GM18858 (cell line): Measurements from ENCODE around the gene SPATA1.
"Not testable (repeated sequence)": the region's sequence is repeated elsewhere in the genome, so short reads cannot be mapped to it uniquely, and the experiment has no call there.

Experiments
- ATAC-seq: cut with Tn5 transposase; IDR thresholded peaks from one replicate; pipeline ENCODE4 v1.9.1; 2021; ENCODE audit not compliant: unreplicated experiment

SPATA1 gene

DNA sequence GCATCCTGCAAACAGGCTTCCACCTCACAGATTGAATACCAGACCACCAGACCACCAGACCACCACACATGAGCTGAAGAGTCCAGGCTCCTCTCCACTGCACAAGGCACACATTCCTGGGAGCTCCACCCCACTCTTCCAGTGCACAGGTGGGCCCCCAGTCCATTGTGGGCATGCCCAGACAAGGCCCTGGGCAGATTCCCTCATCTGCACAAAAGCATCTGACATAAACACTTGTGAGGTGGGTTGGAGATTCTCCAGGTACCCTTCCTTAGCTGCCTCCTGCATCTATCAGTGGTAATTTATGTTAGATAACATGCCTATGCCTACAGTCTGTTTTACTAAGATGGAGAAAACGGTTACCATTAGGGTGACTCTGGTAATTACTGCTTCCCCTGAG lies 79.6 kb downstream of the SPATA1 start:
- no peak for ATAC-seq

DNA sequence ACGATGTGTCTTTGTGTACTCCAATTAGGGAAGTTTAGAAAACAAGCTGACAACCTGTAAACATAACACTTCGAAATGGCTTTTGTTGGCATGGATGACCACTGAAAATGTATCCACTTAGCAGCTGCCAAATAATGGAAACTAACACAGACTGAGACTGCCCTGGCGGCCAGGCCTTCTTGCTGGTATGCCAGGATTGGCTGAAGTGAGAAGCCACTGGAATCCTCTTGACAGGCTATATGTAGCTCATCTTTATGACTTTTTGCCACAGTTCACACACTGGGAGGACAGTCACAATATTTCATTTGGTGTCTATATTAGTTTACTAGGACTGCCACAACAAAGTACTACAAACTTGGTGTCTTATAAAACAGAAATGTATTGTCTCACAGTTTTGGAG lies 80.9 kb downstream of the SPATA1 start:
- no peak for ATAC-seq

DNA sequence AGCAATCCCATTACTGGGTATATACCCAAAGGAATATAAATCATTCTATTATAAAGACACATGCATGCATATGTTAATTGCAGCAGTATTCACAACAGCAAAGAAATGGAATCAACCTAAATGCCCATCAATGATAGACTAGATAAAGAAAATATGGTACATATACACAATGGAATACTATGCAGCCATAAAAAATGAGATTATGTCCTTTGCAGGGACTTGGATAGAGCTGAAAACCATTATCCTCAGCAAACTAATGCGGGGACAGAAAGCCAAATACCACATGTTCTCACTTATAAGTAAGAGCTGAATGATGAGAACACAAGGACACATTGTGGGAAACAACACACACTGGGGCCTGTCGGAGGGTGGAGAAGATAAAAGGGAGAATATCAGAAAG lies 88.8 kb downstream of the SPATA1 start:
- not testable (repeated sequence) for ATAC-seq

DNA sequence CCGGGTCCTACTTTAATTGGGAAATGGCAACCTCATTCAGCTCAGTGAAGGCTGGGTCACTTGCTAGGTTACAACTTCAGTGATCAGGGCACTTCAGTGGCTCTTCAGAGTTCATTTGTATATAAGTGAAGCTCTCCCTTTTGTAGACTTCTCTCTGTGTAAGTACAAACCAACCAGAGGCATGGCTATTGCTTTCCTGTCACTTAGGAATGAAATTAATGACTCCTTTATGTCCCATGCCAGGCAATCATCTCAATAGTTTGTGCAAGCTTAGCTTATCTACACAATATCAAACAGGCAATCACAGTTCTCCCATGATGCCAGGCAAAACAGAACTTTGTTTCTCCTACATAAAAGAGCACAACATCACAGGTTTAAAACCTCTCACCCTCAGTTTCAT lies 90.8 kb downstream of the SPATA1 start:
- no peak for ATAC-seq

DNA sequence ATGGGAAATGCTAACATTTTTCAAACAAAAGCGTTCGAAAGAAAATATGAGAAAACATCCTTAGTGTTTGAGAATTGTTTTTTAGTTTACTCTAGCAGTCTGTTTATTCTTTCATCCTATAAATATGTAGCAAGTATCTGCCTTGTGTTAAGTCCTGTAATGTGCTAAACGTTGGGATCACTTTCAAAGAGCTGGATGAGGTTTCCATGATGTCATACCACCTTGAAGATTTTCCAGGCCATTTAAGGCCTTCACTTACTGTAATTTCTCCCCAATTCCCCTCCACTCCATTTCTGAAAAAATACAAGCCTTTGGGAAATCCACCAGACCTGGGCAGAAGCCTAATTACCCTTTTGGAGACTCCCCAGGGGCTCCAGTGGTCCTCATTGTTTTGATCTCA lies 92.2 kb downstream of the SPATA1 start:
- no peak for ATAC-seq

DNA sequence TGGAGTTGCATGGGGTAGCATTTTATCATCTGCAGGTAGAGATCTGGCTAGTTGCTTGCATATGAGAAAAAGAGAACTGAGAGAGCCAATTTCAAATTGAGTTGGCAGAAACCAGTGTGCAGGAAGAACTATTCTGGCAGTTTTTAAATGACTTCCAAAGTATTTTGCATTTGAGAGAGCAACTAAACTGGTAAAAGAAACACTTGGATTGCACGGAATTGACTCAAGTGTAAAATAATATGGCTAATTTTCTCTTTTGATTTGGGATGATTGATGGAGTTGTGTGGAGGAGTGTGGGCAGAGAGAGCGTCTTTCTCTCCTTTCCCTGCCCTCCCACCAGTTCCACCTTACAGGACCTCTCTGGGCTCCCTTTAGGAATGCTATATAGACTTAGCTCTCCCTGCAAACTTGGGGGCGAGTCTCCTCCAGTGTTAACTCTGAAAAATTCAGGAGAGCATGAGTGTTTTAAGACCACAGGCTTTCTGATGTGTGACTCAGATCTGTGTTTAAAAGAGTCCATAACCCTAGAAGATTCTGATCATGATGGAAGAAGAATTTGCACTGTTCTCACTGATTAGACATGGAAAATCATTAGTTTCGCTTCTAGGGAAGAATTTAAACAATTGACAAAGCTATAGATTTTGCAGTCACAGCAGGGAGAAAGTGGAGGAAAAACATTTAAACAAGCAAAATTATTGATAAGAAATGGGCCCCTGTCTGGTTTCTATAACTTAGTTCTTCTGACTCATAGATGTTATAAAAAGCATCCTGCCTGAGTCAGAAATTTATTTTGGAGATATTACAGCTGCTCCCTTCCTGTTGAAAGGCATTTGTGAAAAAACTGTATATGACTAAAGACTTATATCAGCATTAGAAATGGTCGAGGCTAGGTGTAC lies 92.9 kb downstream of the SPATA1 start:
- peak; percentile 82 for ATAC-seq

DNA sequence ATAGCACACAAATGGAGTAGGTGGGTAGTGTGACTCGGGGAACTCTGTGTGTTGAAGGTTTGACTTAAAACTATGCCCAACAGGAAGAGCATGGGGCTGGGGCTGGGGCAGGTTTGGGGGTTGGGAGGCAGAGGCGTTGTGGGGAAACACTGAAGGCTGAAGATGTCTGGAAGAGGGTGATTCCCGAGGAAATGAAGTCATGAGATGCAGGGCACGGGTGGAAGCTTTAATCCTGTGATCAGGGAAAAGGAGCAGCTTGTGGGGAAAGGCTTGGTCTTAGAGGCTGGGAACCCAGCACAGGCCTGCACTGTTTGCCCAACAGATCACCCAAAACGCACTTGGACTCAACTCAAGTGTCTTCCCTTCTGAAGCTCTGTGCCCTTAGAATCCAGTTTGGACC lies 94.6 kb downstream of the SPATA1 start:
- no peak for ATAC-seq

DNA sequence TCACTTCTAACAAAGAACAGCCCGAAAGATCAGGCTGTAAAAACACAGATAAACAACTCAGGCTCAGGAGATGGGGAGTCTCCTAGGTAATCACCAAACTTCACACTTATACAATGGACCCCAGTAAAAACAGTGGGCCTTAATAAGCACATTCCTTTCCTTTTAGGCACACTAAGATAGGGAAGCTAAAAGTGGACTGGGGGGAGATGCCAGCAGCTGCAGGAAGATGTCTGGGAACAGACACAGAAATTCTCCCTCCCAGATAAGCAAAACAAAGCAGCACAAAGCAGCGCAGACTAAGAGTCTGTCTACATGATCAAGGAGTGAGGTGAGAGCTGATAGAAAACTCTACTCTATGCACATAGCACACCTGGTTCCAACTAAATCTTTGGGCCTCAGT lies 97.0 kb downstream of the SPATA1 start:
- no peak for ATAC-seq

DNA sequence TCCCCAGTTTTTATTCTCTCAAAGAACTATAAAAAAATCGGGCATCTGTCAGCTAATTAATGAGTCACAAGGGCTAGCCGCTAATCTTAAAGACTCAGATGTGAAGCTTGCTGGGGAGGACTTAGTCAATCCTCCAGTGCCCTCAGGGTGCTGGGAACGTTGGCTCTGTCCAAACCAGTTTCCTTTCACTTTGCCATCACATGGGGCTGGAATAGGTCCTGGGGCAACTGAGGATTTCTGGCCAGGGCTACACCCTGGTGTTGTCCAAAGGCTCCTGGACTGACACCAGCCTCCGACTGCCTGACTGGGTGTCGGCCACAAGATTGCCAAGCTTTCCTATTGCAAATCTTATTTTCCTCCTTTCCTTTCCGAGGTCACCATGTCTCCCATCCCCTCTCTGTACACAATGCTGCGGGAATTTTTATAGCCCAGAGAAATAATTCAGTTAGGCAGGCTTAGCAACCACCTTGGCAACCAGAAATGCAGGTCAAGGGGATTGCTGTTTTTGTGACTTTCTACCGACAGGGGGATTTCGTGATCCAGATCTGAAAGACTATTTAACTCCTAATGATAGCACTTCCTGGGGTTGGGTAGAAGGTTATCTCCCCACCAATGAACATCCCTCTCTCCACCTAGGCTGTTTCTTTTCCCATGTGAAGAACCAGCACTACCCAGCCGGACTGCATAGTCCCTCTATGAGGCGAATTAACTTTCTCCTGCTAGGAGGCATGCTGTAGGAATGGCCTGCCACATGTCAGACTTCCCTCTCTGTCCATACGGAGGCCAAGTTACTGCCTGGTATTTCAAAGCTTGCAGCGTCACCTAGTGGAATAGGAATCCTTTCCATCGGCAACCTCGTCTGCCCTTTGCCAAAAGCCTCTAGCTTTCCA lies 98.0 kb downstream of the SPATA1 start:
- no peak for ATAC-seq

DNA sequence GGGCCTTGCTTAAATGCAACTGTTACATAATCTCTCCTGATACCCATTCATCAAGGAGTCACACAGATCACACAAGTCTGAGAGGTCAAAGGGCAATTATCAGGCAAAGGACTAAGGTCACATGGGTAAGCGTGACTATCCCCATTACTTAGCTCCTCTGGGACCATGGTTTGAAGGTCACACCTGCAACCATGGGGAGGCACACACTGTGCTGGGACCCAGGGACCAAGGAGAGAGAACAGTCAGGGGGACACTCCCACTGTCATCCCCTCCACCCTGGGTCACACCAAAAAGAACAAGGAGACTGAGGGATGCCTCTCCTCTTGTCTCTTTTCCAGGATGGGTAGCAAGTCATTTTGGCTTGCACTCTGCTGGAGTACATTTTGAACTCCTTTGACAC lies 99.0 kb downstream of the SPATA1 start:
- no peak for ATAC-seq

DNA sequence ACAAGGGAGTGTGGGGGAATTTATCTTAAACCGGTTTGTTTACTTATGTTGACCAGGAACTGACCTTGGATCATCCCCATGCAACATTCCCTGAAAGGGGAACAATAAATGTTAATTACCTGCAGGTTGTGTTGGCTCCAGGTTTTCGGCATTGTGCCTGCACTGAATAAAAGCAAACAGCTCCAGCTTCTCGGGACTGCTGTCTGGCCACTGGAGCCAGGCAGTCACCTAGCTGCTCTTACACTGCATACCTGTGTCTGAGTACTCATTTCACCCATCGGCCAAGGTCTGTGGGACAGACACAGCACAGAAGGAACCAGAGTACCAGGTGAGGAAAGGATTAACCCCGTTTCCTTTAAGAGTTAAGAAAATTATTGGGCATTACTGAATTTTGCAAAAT lies 100.8 kb downstream of the SPATA1 start:
- no peak for ATAC-seq

DNA sequence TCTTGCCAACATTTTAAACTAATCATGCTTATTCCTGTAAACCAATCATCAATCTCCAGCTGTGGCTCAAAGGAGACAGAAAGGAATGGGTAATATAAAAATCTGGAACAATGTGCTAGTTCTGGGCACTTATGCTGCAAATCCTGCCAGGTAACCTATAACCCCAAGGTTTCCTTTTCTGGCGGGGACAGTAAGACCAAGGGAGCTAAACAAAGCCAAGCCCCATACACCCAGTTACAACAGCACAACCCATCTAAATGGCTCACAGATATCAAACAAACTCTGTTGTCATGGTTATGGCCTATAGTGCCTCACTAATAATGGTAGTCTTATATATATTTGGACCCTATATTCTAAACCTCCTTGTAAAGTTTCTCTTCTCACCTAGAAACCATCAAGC lies 104.9 kb downstream of the SPATA1 start:
- ATAC-seq: no peak

DNA sequence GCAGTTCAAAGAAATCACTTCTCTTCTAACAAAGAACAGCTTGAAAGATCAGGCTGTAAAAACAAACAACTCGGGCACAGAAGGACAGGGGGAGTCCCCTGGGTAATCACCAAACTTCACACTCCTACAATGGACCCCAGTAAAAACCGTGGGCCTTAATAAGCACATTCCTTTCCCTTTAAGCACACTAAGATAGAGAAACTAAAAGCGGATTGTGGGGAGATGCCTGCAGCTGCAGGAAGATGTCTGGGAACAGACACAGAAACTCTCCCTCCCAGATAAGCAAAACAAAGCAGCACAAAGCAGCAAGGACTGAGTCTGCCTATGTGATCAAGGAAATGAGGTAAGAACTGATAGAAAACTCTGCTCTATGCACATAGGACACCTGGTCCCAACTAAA lies 105.6 kb downstream of the SPATA1 start:
- no peak for ATAC-seq

DNA sequence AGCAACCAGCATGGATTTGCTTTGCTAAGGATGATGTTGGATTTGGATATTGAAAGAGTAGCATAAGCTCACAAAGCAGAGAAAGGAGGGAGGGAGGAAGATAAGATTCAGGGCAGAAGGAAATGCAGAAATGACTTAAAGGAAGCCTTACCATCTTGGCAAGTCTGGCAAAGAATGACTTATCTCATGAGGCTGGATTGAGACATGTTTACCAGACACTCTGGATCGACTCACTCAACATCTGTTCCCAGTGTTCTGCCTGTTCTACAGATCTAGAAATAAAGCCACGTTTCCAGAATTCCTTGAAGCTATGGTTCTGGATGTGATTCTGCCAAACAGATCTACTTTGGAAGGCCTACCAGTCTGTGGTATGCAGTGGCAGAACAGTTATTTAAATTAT lies 106.8 kb downstream of the SPATA1 start:
- ATAC-seq: no peak

DNA sequence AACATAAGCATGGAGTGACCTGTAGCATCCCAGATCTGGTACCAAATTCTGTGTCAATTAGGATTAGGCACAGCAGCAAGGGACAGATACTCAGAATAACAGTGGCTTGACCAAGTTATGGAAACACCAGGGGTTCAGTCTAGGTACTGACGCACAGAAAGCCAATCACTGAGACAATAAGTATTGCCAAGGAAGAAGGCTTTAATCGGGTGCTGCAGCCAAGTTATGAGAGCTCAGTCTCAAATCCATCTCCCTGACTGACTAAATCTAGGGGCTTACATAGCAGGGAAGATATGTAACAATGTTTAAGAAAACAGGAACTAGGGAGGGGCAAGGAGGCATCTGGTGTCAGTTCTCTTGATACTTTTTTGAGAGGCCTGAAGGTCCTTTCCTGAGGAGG lies 107.7 kb downstream of the SPATA1 start:
- ATAC-seq: no peak

DNA sequence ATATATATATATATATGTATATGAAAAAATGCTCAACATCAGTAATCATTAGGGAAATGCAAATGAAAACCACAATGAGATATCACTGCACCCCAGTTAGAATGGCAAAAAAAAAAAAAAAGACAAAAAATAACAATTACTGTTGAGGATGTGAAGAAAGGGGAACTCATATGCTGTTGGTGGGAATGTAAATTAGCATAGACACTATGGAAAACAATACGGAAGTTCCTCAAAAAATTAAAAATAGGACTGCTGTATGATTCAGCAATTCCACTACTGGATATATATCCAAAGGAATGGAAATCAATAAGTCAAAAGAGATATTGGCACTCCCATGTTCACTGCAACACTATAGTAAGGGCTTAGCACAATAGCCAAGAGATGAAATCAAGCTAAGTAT lies 109.6 kb downstream of the SPATA1 start:
- no peak for ATAC-seq
